ENCODE measurements around the gene ALPI.
"Not testable (repeated sequence)": the region's sequence is repeated elsewhere in the genome, so short reads cannot be mapped to it uniquely, and the experiment has no call there.

ALPI gene

GRCh38 chr2:232434563-232435374 is 21.2 kb upstream of the ALPI start:
- H3K4me2 ChIP-seq, result peak overlapping the region; percentile 85
- no peaks in the 10 kb centered on the region for H3K36me3 ChIP-seq
- H4K20me1 ChIP-seq, result no peaks in the 10 kb centered on the region
- TF ChIP-seq Cebpa-rat (IDR thresholded peaks at IDR 0.05), result no peak
- peaks cover 43% of the 10 kb centered on the region for H3K4me1 ChIP-seq
- H3K27ac ChIP-seq, result peak overlapping the region; percentile 71
- H3K9ac ChIP-seq, result no peak overlapping the region
- H3K4me3 ChIP-seq, result no peak overlapping the region
- H3K9me3 ChIP-seq, result no peaks in the 10 kb centered on the region
- no peaks in the 10 kb centered on the region for H3K27me3 ChIP-seq

GRCh38 chr2:232435375-232435648 is 20.6 kb upstream of the ALPI start:
- no peak for TF ChIP-seq Cebpa-rat (IDR thresholded peaks at IDR 0.05)
- Histone ChIP-seq H3K9me3 (no peaks in the 10 kb centered on the region), H3K36me3 (no peaks in the 10 kb centered on the region), H3K9ac (no peak overlapping the region), H3K4me3 (no peak overlapping the region), H3K27me3 (no peaks in the 10 kb centered on the region), H4K20me1 (no peaks in the 10 kb centered on the region), H3K4me2 (no peak overlapping the region), H3K27ac (0 out of 2 replicates have a peak overlapping the region, but pooled peaks have one; percentile 71), H3K4me1 (peaks cover 43% of the 10 kb centered on the region)

GRCh38 chr2:232435805-232436204 is 20.1 kb upstream of the ALPI start:
- peaks cover 41% of the 10 kb centered on the region for H3K4me1 ChIP-seq
- H3K4me3 ChIP-seq, result no peak overlapping the region
- no peak overlapping the region for H3K4me2 ChIP-seq
- TF ChIP-seq Cebpa-rat (IDR thresholded peaks at IDR 0.05), result no peak
- no peaks in the 10 kb centered on the region for H4K20me1 ChIP-seq
- no peaks in the 10 kb centered on the region for H3K36me3 ChIP-seq
- H3K27me3 ChIP-seq, result no peaks in the 10 kb centered on the region
- H3K9ac ChIP-seq, result no peak overlapping the region
- no peak overlapping the region for H3K27ac ChIP-seq
- H3K9me3 ChIP-seq, result no peaks in the 10 kb centered on the region

- Histone ChIP-seq H3K4me1 (peaks cover 34% of the 10 kb centered on the region), H3K4me2 (no peak overlapping the region), H3K27me3 (no peaks in the 10 kb centered on the region), H4K20me1 (no peaks in the 10 kb centered on the region), H3K9me3 (no peaks in the 10 kb centered on the region), H3K4me3 (no peak overlapping the region), H3K27ac (no peak overlapping the region), H3K36me3 (no peaks in the 10 kb centered on the region), H3K9ac (no peak overlapping the region)
- no peak for TF ChIP-seq Cebpa-rat (IDR thresholded peaks at IDR 0.05)
Observed at GRCh38 chr2:232436381-232437194, 19.4 kb upstream of the ALPI start.

GRCh38 chr2:232437195-232437571 is 18.8 kb upstream of the ALPI start:
- H4K20me1 ChIP-seq, result no peaks in the 10 kb centered on the region
- H3K27me3 ChIP-seq, result no peaks in the 10 kb centered on the region
- no peak overlapping the region for H3K4me3 ChIP-seq
- peaks cover 30% of the 10 kb centered on the region for H3K4me1 ChIP-seq
- H3K4me2 ChIP-seq, result no peak overlapping the region
- no peak for TF ChIP-seq Cebpa-rat (IDR thresholded peaks at IDR 0.05)
- H3K27ac ChIP-seq, result no peak overlapping the region
- no peaks in the 10 kb centered on the region for H3K36me3 ChIP-seq
- no peak overlapping the region for H3K9ac ChIP-seq
- no peaks in the 10 kb centered on the region for H3K9me3 ChIP-seq

GRCh38 chr2:232438091-232438490 is 17.9 kb upstream of the ALPI start:
- Histone ChIP-seq H3K9me3 (no peaks in the 10 kb centered on the region), H3K27ac (no peak overlapping the region), H3K4me1 (peaks cover 21% of the 10 kb centered on the region), H3K9ac (no peak overlapping the region), H3K36me3 (no peaks in the 10 kb centered on the region), H3K4me3 (no peak overlapping the region), H3K27me3 (no peaks in the 10 kb centered on the region), H3K4me2 (no peak overlapping the region), H4K20me1 (no peaks in the 10 kb centered on the region)
- TF ChIP-seq Cebpa-rat (IDR thresholded peaks at IDR 0.05), result no peak

GRCh38 chr2:232438951-232439757 is 16.8 kb upstream of the ALPI start:
- no peak for TF ChIP-seq Cebpa-rat (IDR thresholded peaks at IDR 0.05)
- no peak overlapping the region for H3K4me2 ChIP-seq
- no peaks in the 10 kb centered on the region for H4K20me1 ChIP-seq
- H3K36me3 ChIP-seq, result no peaks in the 10 kb centered on the region
- H3K27ac ChIP-seq, result no peak overlapping the region
- no peaks in the 10 kb centered on the region for H3K27me3 ChIP-seq
- no peak overlapping the region for H3K9ac ChIP-seq
- H3K4me3 ChIP-seq, result no peak overlapping the region
- peaks cover 15% of the 10 kb centered on the region for H3K4me1 ChIP-seq
- H3K9me3 ChIP-seq, result no peaks in the 10 kb centered on the region

- H4K20me1 ChIP-seq, result no peaks in the 10 kb centered on the region
- no peak overlapping the region for H3K4me2 ChIP-seq
- H3K9ac ChIP-seq, result no peak overlapping the region
- H3K27ac ChIP-seq, result no peak overlapping the region
- H3K9me3 ChIP-seq, result no peaks in the 10 kb centered on the region
- H3K4me1 ChIP-seq, result peaks cover 15% of the 10 kb centered on the region
- no peaks in the 10 kb centered on the region for H3K27me3 ChIP-seq
- no peaks in the 10 kb centered on the region for H3K36me3 ChIP-seq
- no peak for TF ChIP-seq Cebpa-rat (IDR thresholded peaks at IDR 0.05)
- H3K4me3 ChIP-seq, result no peak overlapping the region
Observed at GRCh38 chr2:232439758-232440135, 16.2 kb upstream of the ALPI start.

GRCh38 chr2:232440220-232441018 is 15.5 kb upstream of the ALPI start:
- peaks cover 11% of the 10 kb centered on the region for H3K4me1 ChIP-seq
- H3K36me3 ChIP-seq, H3K27ac ChIP-seq, H3K9me3 ChIP-seq, H4K20me1 ChIP-seq, H3K4me3 ChIP-seq, H3K27me3 ChIP-seq, H3K9ac ChIP-seq: not testable (repeated sequence)
- peak overlapping the region; percentile 43 for H3K4me2 ChIP-seq
